RWPE1 (cell line): ENCODE measurements around the gene OXLD1.

ENCODE experiments used
- CTCF ChIA-PET: fragments of 350-600 bp; sonication (Branson Sonifier 250); formaldehyde crosslinking; extraction: SDS; loops from one replicate; lab custom pipeline; 2021; lab: Yijun Ruan, JAX
- POLR2A ChIA-PET: fragments of 400-600 bp; formaldehyde crosslinking; extraction: SDS; loops from one replicate; lab custom pipeline; 2020; ENCODE audit warnings: antibody characterized with exemption; ENCODE audit not compliant: low non-redundant PET; lab: Yijun Ruan, JAX
- DNase-seq: peaks from one replicate; pipeline ENCODE4 v3.0.0; 2012; ENCODE audit warnings: low spot score
- H3K27ac ChIP-seq: fragments of 450-650 bp; 2 replicates; pipeline ENCODE4 v1.5.1; 2017
- CTCF ChIP-seq: fragments of 450-650 bp; conservative IDR thresholded peaks from 2 replicates; pipeline ENCODE4 v1.5.1; 2017; ENCODE audit warnings: low read depth, mild to moderate bottlenecking

Gene OXLD1

GRCh38 chr17:81666342-81667191, at the start of gene OXLD1, which contains the start of gene CCDC137:
Gene OXLD1, minus strand, starts transcription at chr17:81666605. Its CDS starts 28 bp downstream, at chr17:81666577.
Gene CCDC137, plus strand, starts transcription at chr17:81666737. Its CDS starts 30 bp downstream, at chr17:81666767.
- DNase-seq = peak; percentile 95
- TF ChIP-seq CTCF = no peak
- ChIA-PET CTCF (interaction anchor here (0.6 kb wide), 1 partner anchor 10 kb away, joined by 4 read pairs; no protein-coding TSS in a partner anchor), POLR2A (interaction anchor here (0.6 to 1.6 kb wide), 4 partner anchors 10 to 191 kb away, joined by 3 to 5 read pairs (median 3); partner anchors contain the start of genes ARL16, HGS and PDE6G)
- peak within 1 kb of the TSS; percentile 86 for H3K27ac ChIP-seq

- H3K27ac ChIP-seq = peak overlapping the region; percentile 89
- no peak for TF ChIP-seq CTCF
- no peak for DNase-seq
- POLR2A ChIA-PET = no interaction called here
- CTCF ChIA-PET = no interaction called here
These were observed 48.9 kb upstream of the OXLD1 start for GRCh38 chr17:81715107-81715871.

GRCh38 chr17:81714412-81715106, 48.2 kb upstream of the OXLD1 start:
- TF ChIP-seq CTCF = no peak
- DNase-seq = no peak
- ChIA-PET POLR2A (no interaction called here), CTCF (no interaction called here)
- peak overlapping the region; percentile 89 for H3K27ac ChIP-seq

- ChIA-PET POLR2A (no interaction called here), CTCF (no interaction called here)
- H3K27ac ChIP-seq = peak overlapping the region; percentile 89
- DNase-seq = no peak
- TF ChIP-seq CTCF = no peak
These were observed 47.4 kb upstream of the OXLD1 start for GRCh38 chr17:81713556-81714411.

- POLR2A ChIA-PET = interaction anchor here (0.8 kb wide), 1 partner anchor 161 kb away, joined by 3 read pairs; the partner anchor contains the start of gene FAAP100
- peak overlapping the region; percentile 89 for H3K27ac ChIP-seq
- CTCF ChIA-PET = interaction anchor here (0.7 to 0.9 kb wide), 3 partner anchors 37 to 204 kb away, joined by 3 to 5 read pairs (median 3); no protein-coding TSS in a partner anchor
- DNase-seq = no peak
- TF ChIP-seq CTCF = no peak
These were observed 46.7 kb upstream of the OXLD1 start for GRCh38 chr17:81713004-81713555.
